Motor neuron (in vitro differentiated cells): ENCODE results near the gene MAST2. TPM values are rescaled to one million over a fixed set of nuclear protein-coding genes. Genes with fewer than 3 reads are reported as not detected.

Source experiments
- ATAC-seq, 8 experiments: fragments of 200-7000 bp; cut with Tn5 transposase; replicated peaks in 6 of 8; 2 replicates each; pipeline ENCODE4 v1.8.0; 2021; ENCODE audit warnings: mild to moderate bottlenecking in 8 of 8, moderate library complexity in 8 of 8
- H3K27ac ChIP-seq, 2 donors: fragments of 250-450 bp; sonication (Bioruptor Pico); 2 replicates each; pipeline ENCODE4 v1.9.0; 2021; ENCODE audit warnings: antibody characterized with exemption in 2 of 2, mild to moderate bottlenecking in 2 of 2, moderate library complexity in 1 of 2
- H3K4me1 ChIP-seq, 2 donors: fragments of 250-450 bp; sonication (Bioruptor Pico); replicated peaks in 1 of 2; 2 replicates each; pipeline ENCODE4 v1.6.1; 2021; ENCODE audit warnings: antibody characterized with exemption in 2 of 2, mild to moderate bottlenecking in 2 of 2, moderate library complexity in 1 of 2
- H3K4me3 ChIP-seq, 5 donors: fragments of 250-450 bp; sonication (Bioruptor Pico); 2 replicates each; pipeline ENCODE4 v1.9.0; 2021; ENCODE audit warnings: antibody characterized with exemption in 5 of 5, mild to moderate bottlenecking in 5 of 5, moderate library complexity in 4 of 5
- WGBS, 10 experiments: fragments of 450-650 bp; shearing (Covaris generic); methylation state at CpG; one replicate each; pipeline ENCODE4 v1.0.0; 2022; 5-methylcytosine and 5-hydroxymethylcytosine counted together
- in situ Hi-C, 9 experiments: fragments of 400-800 bp; cut with MboI; loops; one replicate each; pipeline ENCODE4 v1.15.0; 2021; ENCODE audit warnings: low sequenced_read_pairs in 9 of 9, low pct_unique_long_range_greater_than_20kb in 2 of 9; ENCODE audit not compliant: unreplicated experiment in 9 of 9
- total RNA-seq, 8 experiments: library from RNA; unstranded; fragments of 300-600 nt; gene quantifications; 2 replicates each; pipeline versions ENCODE4 v1.2.3 to v1.2.4, GENCODE V29; 2022

Gene MAST2
- total RNA-seq, 8 experiments from 2014 or later, result 17.8 to 50.0 (median 31.7) TPM

DNA sequence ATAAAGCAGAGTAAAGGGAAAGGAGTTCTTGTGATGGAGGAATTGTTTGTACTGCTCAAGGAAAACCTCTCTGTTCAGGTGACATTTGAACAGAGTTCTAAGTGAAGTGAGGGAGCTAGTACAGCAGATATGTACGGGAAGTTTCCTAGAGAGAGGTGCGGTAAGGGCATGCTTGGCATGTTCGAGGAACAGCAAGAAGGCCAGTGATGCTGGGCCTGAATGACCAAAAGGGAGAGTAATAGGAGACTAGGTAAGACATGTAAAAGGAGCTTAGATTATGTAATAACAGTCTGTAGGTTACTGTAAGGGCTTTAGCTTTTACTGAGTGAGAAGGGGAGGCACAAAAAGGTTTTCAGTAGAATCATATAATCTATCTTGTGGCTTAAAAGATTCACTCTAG lies 265.1 kb downstream of the MAST2 start:
- no peaks in the 10 kb centered on the region for H3K4me1 ChIP-seq
- in situ Hi-C loops, result no loop called here
- H3K27ac ChIP-seq, result no peak overlapping the region
- H3K4me3 ChIP-seq, result no peak overlapping the region
- ATAC-seq, result no peak
- 47 to 100% (median 89%) methylated on average over 1 to 3 of the region's 3 CpGs; no CpG with 5 or more reads in 1 of the 10 experiments for WGBS, 10 experiments

DNA sequence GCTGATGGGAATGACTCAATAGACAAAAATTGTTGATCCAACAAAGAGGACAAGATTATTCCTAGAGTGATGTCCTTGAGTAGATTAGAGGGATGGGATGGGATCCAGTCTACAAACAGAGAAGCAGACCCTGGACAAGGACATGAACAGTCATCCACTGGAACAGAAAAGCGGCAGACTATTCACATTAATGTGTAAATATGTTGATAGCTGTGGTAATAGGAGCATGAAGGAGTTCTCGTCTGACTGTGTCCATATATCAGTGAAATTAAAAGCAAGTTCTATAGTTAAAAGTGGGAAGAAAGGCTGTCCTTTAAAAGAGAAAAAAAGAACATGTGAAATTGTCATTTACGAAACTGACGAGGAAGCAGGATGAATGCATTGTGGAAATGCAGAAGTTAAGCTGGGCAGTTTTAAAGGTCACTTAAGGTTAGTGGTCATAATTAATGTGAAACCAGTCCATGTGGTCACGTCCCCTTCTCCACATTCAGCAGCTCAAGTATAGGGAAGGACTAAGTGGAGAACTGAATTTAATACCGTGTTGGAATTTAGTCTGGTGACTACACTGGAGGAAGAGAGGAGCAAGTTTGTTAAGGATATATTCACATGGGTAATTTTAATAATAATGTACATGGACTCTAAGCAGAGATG lies 266.9 kb downstream of the MAST2 start:
- in situ Hi-C loops, result no loop called here
- H3K27ac ChIP-seq, result no peak overlapping the region
- H3K4me3 ChIP-seq, result no peak overlapping the region
- WGBS, 10 experiments, result 63 to 96% (median 90%) methylated on average over 3 to 6 of the region's 6 CpGs
- H3K4me1 ChIP-seq, result no peaks in the 10 kb centered on the region
- ATAC-seq, result no peak

DNA sequence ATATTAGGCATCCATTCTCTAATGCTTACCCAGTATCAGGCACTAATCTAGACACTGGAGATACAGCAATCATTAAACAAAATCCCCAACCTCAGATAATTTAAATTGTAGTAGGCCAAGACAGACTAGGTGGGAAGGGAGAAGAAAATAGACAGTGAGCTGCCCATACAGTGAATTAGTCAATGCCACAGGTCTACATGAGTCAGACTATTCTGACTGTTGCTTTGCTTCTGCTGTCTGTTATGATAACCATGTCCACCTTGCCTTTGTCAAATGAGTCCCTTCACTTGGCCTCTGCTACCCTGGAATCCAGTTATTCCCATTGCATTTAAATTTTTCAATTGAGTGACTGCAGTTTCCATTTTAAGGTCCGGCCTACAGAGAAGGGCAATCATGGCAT lies 269.6 kb downstream of the MAST2 start:
- Histone ChIP-seq H3K4me3 (no peak overlapping the region), H3K27ac (no peak overlapping the region), H3K4me1 (no peaks in the 10 kb centered on the region)
- ATAC-seq, result no peak
- 100% methylated on average over 1 of the region's 1 CpG; no CpG with 5 or more reads in 3 of the 10 experiments for WGBS, 10 experiments
- in situ Hi-C loops, result no loop called here

DNA sequence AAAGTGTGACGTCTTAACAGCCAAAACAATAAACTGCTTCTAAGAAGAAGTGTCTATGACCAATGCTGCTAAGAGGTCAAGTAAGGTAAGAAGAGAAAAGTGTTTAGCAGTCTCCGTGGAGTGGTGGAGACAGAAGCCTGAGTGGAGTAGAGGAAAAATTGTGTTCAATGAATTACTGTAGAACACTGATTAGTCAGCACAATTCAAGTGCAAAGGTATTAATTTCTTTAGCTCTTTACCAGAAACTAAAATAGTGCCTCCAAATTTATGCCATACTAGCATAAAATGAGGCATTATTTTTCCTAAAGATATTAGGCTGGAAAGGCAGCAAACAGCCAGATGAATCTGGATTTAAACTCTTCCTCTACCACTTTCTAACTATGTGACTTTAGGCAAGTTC lies 272.9 kb downstream of the MAST2 start:
- in situ Hi-C loops, result no loop called here
- no peak overlapping the region for H3K4me3 ChIP-seq
- ATAC-seq, result no peak
- H3K4me1 ChIP-seq, result no peaks in the 10 kb centered on the region
- H3K27ac ChIP-seq, result no peak overlapping the region
- 17 to 100% (median 90%) methylated on average over 1 to 2 of the region's 2 CpGs for WGBS, 10 experiments

GRCh38 chr1:46077644-46078043 lies 274.2 kb downstream of the MAST2 start:
- in situ Hi-C loops, result no loop called here
- 27 to 100% (median 92%) methylated on average over 2 to 4 of the region's 4 CpGs; no CpG with 5 or more reads in 2 of the 10 experiments for WGBS, 10 experiments
- Histone ChIP-seq H3K4me3 (no peak overlapping the region), H3K4me1 (no peaks in the 10 kb centered on the region), H3K27ac (no peak overlapping the region)
- peak in 2 of 8 experiments; percentile 45 to 53 for ATAC-seq

GRCh38 chr1:46080257-46080656 lies 276.8 kb downstream of the MAST2 start:
- no peaks in the 10 kb centered on the region for H3K4me1 ChIP-seq
- no peak overlapping the region for H3K4me3 ChIP-seq
- H3K27ac ChIP-seq, result no peak overlapping the region
- in situ Hi-C loops, result no loop called here
- ATAC-seq, result no peak
- WGBS, 10 experiments, result 80 to 100% (median 92%) methylated on average over 1 to 3 of the region's 3 CpGs; no CpG with 5 or more reads in 2 of the 10 experiments

- no peak overlapping the region for H3K4me3 ChIP-seq
- 40 to 98% (median 92%) methylated on average over 1 to 7 of the region's 7 CpGs; no CpG with 5 or more reads in 4 of the 10 experiments for WGBS, 10 experiments
- in situ Hi-C loops, result no loop called here
- H3K27ac ChIP-seq, result no peak overlapping the region
- peak in 1 of 8 experiments; percentile 49 for ATAC-seq
- no peaks in the 10 kb centered on the region for H3K4me1 ChIP-seq
Observed at GRCh38 chr1:46081206-46081605, 277.8 kb downstream of the MAST2 start.

DNA sequence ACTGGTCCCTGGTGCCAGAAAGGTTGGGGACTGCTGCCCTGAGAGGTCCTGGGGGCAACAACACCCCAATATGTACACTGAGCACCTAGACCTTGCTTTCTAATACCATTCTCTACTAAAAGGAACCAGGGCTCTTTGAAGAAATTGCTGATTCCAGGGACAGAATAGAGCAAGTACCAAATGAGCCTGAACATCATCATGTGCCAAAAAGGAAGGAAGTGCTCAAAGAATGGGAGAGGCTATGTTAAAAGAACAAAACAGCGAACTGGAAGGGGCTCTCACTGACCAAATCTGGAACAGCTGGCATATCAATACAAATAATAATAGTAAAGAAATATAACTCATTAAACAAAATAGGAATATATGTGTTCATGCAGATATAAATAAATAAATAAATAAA lies 278.2 kb downstream of the MAST2 start:
- no peak overlapping the region for H3K4me3 ChIP-seq
- no peak for ATAC-seq
- in situ Hi-C loops, result no loop called here
- no peak overlapping the region for H3K27ac ChIP-seq
- WGBS, 10 experiments, result 64 to 100% (median 91%) methylated on average over 1 of the region's 1 CpG; no CpG with 5 or more reads in 2 of the 10 experiments
- H3K4me1 ChIP-seq, result no peaks in the 10 kb centered on the region

- no peak for ATAC-seq
- no peak overlapping the region for H3K27ac ChIP-seq
- H3K4me3 ChIP-seq, result no peak overlapping the region
- no peaks in the 10 kb centered on the region for H3K4me1 ChIP-seq
- in situ Hi-C loops, result no loop called here
Observed at GRCh38 chr1:46083579-46083978, 280.2 kb downstream of the MAST2 start.

DNA sequence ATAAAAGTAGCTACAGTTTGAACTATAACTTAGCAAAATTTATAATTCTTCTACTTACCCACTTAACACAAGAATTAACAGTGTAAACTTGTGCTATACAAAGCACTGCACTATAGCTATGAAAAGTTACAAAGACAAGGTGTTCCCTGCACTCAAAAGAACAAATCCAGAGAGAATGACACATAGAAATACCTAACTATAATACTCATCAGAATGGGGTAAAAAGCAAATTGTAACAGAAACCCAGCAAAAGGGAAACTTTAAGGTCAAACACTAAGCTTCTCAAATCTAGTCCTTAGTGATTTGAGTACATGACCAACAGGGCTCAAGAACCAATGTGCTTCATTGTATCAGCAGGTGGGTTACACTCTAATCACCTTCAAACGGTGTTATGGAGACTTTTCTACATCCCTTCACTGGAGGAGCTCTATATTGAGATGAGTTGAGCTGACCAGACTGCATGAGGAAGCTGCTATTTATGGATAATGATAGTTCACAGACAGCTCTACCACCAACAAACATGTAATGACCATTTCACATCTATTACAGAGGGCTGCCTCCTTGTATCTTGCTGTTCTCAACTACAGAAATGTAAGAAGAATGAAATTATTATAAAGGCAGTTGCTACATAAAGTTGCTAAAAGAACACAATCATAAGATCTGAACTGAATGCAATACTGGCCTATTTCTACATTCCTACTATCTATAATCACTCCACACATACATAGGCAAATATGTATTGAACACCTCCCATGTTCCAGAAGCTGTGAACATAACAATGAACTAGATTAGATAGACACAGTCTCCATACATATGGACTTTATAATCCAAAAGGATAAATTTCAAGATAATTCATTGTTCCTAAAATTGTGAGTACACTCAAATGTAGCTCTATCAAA lies 281.4 kb downstream of the MAST2 start:
- H3K27ac ChIP-seq, result no peak overlapping the region
- in situ Hi-C loops, result no loop called here
- no peaks in the 10 kb centered on the region for H3K4me1 ChIP-seq
- peak in 5 of 8 experiments; percentile 25 to 69 (median 53) for ATAC-seq
- H3K4me3 ChIP-seq, result no peak overlapping the region
- WGBS, 10 experiments, result 40 to 100% (median 86%) methylated on average over 1 of the region's 1 CpG; no CpG with 5 or more reads in 4 of the 10 experiments

Other genes with a start within 250 kb of the MAST2 start
- gene NASP, start 219.6 kb upstream of the MAST2 start, total RNA-seq, result 100 to 1,000 TPM in 5 of 8 experiments, 10 to 100 TPM in 3; 34.6 to 392 (median 116) TPM
- gene CCDC17, start 179.6 kb upstream of the MAST2 start, total RNA-seq, result 1 to 10 TPM in 5 of 8 experiments, under 1 TPM in 3; 0.15 to 4.8 (median 1.2) TPM
- gene GPBP1L1, start 117.1 kb upstream of the MAST2 start, total RNA-seq, result 100 to 1,000 TPM in 2 of 8 experiments, 10 to 100 TPM in 6; 63.0 to 112 (median 84.4) TPM
- gene TMEM69, start 115.4 kb upstream of the MAST2 start, total RNA-seq, result 10 to 100 TPM; 25.2 to 49.4 (median 41.1) TPM
- 10 to 100 TPM in 7 of 8 experiments, 1 to 10 TPM in 1; 7.9 to 16.3 (median 14.2) TPM for gene IPP, start 53.0 kb upstream of the MAST2 start, total RNA-seq